GM18868 (cell line): ENCODE results near the gene ANTXR1.

Experiments used
- ATAC-seq: cut with Tn5 transposase; IDR thresholded peaks from one replicate; pipeline ENCODE4 v1.9.1; 2021; ENCODE audit warnings: mild to moderate bottlenecking, moderate library complexity; ENCODE audit not compliant: unreplicated experiment

The ANTXR1 gene

DNA sequence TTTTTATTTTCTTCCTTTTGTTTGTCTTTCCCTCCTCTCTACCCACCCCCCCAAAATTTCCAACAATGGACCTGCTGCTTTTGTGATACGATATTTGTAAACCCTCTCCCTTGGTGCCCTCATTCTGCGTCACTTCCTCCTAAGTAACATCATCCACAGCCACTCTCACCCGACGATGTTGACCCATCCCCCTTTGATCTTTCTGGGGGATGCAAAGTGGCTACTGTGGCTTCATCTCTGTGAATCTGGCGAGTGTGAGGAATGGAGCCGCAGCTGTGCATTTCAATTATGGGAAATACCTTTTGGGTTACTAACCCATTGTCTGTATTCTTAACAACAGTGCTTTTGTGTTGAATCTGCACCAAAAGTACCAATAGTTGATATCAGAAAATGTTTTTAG lies 19.4 kb downstream of the ANTXR1 start:
- ATAC-seq: no peak

DNA sequence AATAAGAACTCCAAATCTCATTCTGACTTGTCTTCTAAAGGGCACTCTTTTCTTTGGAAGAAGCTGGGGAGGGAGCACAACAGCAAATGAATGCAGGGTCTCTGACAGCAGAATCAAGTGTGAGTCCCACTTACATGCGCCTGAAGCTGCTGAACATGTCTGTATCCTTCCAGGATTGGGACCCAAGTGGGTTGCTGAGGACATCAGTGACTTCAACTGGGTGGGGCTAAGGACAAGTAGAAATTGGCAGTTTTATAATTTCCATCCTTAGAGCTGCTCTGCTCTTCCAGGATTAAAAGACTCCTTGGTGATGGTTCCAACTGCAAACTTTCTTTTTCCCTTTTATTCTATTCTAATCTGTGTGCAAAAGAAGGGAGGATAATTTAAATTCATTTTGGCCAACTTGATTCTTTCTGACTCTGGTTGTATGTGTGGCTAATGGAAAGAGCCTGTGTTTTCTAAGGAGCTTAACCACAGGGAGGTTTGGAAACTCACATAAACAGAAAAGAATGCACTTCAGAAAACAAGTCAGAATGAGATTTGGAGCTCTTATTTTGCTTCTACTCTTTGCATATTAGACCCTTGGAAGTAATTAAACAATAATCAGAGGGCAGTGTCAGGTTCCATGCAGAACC lies 20.6 kb downstream of the ANTXR1 start:
- no peak for ATAC-seq

DNA sequence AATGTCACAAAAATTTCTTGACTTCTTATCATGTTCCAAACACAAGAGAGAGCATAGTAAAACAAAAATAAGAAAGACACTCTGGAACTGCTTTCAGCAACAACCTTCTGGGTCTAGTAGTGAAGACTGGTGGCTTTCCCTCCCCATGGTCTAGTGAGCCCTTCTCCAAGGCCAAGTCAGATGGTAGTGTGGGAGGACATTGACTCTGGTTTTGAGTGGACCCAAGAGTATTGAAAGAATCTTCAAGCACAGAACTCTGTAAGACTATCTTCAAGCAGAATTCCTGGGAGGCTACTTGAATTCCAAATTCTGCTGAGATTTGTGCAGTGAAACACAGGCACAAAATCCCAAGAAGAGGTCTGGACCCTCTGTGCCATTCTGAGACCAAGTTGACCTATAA lies 21.1 kb downstream of the ANTXR1 start:
- no peak for ATAC-seq

DNA sequence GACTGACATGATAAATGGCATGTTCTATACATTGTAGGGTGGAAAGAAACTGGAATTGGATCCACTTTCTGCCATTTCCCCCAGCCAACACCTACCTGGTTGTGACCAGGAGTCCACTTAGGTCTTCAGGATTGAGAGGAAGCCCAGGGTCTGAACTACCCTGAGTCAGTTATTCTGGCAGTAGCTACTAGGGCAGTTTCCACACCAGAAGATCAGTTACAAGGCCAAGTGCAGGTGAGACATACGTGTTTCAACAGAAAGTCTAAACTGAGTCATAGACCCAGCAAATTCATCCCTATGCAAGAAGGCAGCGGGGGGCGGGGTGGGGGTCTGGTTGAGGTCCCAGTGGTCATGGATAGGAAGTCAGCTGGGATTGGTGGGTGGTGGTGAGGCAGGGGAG lies 21.9 kb downstream of the ANTXR1 start:
- no peak for ATAC-seq

DNA sequence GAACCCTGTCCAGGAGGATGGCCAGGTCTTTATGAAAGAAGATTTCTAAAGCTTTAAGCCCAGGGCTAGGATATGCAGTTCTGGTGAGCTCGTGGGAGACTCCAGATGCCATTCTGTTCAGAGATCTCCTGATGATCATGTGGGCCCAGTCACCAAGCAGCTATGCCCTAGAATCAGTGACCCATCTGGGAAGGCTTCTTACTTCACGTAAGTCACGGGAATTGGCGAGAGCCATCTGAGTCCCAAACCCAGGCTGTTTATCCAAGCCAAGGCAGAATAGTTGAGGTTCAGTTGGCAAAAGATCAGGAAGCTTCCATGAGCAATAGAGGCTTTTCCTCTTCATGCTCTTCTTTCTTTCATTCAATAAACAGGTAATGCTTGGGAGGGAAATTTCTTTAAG lies 23.9 kb downstream of the ANTXR1 start:
- ATAC-seq: no peak

DNA sequence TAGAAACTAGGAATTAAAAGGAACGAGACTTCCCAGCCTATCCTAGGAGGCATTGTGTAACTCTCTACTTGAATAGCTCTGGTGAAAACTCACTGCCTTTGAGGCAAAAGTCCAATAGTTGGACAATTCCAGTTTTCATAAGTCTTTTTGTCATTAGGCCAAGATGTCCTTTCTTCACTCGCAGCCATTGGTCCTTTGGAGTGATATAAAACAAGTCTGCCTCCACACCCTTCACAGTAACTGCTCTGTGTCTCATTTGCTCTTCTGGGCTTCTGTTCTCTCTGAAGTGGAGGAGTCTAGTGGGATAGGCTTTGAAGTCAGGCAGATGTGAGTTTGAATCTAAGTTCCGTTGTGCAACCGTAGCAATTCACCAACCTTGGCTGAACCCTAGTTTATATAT lies 28.2 kb downstream of the ANTXR1 start:
- no peak for ATAC-seq

DNA sequence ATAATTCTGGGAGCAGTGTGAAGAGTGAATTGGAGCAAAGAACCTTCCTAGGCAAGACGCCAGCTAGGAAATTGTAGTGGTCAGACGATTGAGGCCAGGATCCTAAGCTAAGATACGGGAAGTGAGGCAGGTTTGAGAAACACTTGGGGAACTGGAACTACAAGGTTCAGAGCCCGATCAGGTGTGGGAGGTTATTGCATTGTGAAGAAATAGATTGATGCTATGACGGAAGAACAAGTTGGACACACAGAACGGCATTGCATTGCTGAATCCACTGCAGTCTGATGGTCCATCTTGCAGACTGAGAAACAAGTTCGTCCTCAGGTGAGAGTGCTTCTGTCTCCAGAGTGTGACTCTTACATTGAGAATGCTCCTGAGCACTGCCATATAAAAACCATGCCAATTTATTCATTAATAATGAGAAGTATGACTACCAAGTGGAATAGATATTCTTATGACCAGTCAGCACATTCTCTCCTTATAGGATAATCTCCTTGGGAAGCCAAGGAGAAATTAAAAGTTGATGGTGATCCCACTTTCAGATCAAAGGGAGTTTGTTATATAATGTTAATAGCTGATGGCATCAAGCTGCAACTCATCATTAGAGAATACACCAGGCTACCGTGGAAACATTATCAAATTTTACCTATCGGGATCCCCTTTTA lies 30.9 kb downstream of the ANTXR1 start:
- no peak for ATAC-seq

DNA sequence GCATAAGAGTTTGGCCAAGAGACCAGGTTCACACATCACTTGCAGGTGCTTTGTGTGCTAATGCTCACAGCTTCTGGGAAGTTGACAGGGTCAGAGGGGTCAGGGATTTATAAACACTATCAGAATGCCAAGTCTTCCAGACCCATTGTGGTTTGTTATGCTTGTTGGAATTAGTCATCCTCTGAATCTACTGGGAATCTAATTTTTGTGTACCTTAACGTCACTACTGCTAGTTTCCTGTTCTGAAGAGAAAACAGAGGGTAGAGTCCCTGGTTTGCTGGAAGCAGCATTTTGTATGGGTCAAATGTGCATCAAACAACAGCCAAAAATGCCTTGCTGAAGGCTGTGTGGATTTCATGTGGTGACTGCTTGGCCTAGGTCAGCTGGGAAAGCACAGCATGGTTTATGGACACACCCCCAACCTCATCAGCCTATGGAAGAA lies 33.3 kb downstream of the ANTXR1 start:
- ATAC-seq: no peak

DNA sequence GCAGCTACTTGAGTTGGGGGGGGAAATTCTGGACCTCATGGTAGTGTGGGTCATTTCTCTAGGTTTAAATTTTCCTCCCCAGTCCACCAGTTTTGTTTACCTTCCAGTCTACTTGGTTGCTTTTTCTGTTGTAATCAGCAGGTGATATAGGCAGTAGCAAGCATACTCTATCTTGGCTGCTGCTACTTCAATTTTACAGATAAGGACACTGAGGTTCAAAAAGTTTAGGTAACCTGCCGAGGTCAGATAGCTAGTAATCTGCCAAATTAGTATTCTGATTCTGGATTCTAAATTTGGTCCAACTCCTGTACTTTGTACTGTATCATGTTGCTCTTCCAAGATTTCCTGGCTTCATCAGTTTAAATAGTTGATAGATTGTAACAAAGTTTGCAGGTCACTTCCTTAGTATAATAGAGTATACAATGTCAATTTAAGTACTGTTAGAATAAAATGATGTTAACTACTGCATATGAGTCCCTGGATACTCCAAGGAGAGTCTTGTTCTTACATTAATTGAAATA lies 34.7 kb downstream of the ANTXR1 start:
- ATAC-seq: no peak

DNA sequence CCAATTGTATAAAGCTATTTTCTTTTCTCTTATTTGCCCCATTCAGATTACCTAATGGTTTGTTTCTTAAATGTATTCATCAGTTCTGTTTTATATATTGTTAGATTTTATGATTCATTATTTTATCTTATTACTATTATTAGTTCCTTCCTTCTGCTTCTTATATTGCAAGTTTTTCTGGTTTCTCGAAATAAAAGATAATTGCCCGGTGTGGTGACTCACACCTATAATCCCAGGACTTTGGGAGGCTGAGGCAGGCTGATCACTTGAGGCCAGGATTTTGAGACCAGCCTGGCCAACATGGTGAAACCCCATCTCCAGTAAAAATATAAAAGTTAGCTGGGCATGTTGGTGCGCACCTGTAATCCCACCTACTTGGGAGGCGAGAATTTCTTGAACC lies 37.8 kb downstream of the ANTXR1 start:
- no peak for ATAC-seq

DNA sequence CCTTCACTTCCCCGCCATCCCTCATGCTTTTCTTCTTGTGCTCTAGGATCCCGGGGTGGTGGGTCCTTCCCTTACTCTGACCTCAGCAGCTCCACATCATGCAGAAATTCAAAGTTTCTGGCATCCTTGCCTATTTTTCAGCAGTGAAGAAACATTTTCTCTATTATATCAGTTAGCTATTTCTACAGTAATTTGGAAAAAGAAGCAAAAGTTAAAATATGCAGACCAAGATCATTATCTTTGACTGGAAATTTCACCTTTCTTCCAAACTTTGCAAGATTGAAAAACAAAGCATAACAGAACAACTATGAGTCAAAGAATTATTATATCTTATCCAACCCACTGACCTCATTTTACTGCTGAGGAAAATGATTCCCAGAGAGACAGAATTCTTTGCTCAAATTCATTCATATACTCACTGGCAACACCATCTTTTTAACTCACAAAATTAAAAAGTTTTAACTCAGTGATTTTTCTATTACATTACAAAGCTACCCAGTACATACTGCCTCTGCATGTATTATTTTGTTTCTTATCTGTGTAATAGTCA lies 40.5 kb downstream of the ANTXR1 start:
- no peak for ATAC-seq

DNA sequence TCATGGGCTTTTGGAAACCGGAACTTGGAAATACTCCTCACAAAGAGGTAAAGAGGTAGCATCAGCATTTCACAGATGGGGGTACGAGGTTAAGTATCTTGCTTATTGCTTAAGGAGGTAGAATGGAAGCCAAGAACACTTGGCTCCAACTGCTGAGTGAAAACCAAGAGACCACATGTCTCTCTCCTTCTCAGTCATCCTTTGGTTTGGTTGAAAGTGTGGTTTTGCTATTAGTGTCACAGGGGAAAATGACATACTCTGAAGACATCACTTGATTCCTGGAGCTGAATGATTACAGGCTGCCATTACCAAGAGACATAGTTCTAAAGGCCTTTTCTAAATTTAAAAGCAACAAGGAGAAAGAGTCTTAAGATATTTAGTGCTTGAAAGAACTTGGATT lies 41.5 kb downstream of the ANTXR1 start:
- ATAC-seq: peak; percentile 87

DNA sequence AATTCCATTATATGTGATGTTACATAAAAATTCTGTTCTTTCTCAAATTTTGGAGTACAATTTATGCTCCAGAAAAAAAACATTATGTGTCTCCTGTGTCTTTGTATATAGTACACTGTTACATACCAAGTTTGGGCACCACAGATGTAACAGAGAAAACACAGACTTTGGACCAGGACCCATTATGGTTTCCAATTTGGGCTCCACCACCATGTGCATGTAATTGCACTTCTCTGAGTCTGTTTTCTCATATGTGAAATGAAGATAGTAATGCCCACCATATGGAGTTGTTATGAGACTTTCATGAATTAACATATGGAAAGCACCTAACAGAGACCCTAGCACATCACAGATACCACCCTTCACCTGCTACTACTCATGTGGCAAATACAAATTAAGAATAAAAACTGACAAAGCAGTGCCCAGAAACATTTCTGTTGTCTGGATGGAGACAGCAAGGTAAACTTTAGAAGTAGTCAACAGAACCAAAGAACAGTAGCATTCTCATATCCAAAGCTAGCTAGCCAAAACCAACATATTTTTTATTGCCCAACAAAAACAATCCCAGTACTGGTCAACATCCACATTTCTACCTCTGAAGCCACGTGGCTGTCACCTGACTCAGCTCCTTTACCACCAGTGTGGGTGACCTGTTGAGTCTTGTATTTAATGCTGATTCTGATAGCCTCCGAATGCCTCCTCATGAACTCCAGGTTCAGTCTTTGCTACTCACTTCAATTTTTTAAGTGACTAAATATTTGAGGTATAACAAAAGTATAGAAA lies 42.9 kb downstream of the ANTXR1 start:
- ATAC-seq: no peak

DNA sequence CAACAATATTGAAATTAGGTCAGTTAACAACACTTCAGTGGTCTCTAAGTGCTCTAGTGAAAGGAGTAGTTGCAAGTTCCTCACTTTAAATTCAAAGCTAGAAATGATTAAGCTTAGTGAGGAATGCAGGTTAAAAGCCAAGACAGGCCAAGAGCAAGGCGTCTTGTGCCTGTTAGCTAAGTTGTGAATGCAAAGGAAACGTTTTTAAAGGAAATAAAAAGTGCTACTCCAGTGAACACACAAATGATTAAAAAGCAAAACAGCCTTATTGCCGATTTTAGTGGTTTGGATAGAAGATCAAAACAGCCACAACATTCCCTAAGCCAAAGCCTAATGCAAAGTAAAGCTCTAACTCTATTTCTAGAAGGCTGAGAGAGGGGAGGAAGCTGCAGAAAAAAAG lies 44.7 kb downstream of the ANTXR1 start:
- no peak for ATAC-seq

DNA sequence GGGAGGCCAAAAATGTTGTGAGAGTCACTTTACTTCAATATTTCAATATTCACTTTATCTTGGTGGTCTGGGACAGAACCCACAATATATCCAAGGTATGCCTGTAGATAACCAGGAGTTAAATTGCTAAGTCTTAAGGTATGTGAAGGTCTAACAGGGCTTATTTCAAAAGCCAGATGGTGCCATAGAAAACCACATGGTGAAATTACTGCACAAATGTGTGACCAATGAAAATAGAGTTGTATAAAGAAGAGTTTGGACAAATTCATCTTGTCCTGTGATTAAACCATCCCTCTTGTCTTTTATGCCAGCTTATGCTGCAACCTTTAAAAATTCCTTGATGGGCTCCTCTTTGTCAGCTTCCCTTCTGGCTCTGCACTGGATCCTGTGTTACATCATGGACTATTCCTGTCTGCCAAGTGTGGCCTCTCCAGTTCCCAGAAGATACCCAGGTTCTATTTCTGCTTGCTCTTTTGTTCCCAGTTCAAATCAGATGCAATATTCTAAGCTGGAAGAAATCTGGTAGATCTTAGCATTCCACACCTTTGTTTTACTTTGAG lies 46.8 kb downstream of the ANTXR1 start:
- no peak for ATAC-seq

DNA sequence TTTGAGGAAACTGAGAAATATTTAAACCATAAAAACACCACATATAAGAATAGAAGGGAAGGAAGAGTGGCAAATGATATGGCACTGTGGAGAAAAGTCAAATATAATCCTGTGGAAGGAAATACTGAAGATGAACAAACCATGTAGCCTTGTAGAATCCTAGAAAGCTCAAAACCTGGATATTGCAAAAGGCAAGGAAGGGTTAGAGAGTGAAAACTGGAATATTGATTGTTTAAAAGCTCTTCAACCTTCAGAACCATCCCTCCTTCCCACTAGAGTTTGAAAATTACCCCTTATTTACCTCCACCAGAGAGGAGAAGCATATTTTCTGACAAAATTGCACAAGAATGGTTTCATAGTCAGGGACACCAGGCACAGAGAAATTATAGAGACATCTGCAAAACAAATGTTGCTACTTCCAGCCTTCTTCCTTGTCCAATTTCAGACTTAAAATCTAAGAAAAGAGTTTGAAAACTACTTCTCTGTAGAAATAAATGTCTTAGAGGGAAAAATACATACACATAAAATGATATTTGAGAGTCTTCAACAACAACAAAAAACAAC lies 48.0 kb downstream of the ANTXR1 start:
- no peak for ATAC-seq

DNA sequence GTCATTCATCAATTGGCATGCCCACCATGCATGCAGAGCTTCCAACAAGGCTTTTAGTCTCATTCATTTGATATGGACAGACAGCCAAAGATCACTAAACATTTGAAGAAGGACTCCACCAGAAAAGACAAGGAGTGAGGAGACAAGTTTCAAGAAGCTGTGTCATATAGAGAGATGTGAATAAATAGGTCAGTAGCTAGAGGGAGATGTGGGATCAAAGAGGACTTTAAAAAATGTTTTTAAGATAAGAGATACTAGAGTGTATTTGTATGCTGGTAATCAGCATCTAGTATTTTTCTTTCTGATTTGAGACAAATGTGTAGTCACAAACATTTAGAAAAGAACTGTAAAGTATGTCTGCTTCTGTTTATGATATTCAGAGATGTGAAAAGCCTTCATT lies 48.5 kb downstream of the ANTXR1 start:
- no peak for ATAC-seq

DNA sequence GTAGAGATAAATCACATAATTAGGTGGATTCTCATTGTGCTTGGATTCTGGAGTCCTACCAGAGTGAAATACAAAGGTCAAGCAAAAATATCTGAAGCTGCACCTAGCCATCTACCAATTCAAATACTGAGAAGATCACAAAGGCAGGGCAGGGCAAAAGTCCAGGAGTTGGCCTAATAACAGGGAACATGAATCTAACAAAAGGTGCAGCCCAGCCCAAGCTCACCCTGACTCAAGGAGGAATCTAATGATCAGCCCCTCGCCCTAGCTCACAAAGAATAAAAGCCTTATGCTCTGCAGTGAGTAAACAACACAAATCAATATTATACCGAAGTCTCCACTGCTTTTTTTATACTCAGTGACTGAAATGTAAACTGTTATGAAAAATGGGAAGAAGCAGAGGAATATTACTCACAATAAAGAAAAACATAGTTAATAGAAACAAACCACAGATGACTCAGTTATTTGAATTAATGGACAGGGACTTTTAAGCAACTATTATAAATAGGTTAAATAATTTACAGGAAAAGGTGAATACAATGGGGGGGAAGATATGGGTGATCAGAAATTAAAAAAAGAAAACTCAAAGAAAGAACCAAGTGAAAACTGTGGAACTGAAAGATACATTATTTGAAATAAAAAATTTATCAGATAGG lies 49.5 kb downstream of the ANTXR1 start:
- ATAC-seq: no peak

DNA sequence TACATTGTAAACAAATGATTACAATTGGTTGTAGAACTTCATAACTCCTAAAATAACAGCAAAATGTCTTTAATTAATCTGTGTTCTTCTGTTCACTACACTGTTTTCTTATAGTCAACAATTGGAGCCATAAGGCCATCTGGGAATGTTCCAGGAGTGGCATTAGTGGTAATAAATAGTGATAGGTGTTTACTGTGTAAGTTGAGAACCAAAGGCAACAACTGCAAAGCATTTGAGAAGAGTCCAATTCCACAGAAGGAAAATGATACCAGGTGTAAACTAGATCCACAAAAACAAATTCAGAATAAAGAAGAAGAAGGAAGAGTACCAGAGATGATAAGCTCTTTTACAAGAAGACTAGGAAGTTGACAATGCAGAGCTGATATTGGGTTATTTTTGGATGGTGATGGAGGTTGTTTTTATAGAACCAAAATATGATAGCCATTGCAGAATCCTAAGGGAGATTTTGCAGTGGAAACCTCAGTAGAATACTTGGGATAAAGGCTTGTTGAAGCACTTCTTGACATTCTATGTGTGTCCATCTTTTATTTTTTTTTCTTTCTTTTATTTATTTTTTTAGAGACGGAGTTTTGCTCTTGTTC lies 52.9 kb downstream of the ANTXR1 start:
- no peak for ATAC-seq

DNA sequence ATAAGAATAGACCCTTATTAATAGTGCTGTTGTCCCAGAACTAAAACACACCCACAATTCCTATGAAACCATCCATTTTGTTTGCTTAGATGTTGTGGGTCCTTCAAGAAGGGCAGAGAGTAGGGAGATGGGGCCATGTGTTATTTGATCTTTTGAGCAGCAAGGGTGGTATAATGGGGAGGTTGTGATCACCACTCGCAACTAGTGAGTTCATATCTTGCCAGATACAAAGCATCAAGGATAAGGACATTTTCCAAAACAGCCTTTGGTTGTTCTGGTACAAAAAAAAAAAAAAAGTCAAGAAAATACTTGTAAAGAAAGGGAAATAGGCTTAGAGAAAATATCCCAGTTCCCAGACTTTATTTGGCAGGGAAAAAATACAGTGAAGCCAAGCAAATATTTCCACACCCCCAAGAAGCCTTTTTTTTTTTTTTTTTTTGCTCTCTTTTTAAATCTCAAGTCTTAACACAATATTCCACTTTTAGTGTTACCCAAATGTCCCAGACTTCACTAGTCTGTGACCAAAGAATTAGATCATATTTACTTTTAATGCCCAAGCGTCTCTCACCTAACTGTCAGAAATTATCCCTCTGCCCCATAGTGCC lies 54.1 kb downstream of the ANTXR1 start:
- ATAC-seq: no peak
